ENCODE measurements around the gene C11orf58.

Gene C11orf58

GRCh38 chr11:16780698-16781550, 42.5 kb downstream of the C11orf58 start:
- TF ChIP-seq POU2F2 (IDR thresholded peaks at IDR 0.05; ENCODE audit: low read depth, low read length) (no peak), POLR2A (IDR thresholded peaks at IDR 0.05; ENCODE audit: low read depth, low read length) (no peak), PAX5 (IDR thresholded peaks at IDR 0.05; ENCODE audit: insufficient read depth, low read length, severe bottlenecking) (no peak), POLR2AphosphoS5 (IDR thresholded peaks at IDR 0.05; ENCODE audit: low read depth, low read length) (no peak), SPI1 (IDR thresholded peaks at IDR 0.05; ENCODE audit: low read depth, low read length) (no peak), TAF1 (IDR thresholded peaks at IDR 0.05; ENCODE audit: low read depth, low read length) (no peak)
- DNase-seq (ENCODE audit: insufficient read length, low spot score) (no peak), FAIRE-seq (no peak)

GRCh38 chr11:16781936-16782919, 43.8 kb downstream of the C11orf58 start:
- TF ChIP-seq POLR2AphosphoS5 (IDR thresholded peaks at IDR 0.05; ENCODE audit: low read depth, low read length), result no peak
- no peak for TF ChIP-seq POU2F2 (IDR thresholded peaks at IDR 0.05; ENCODE audit: low read depth, low read length)
- no peak for TF ChIP-seq POLR2A (IDR thresholded peaks at IDR 0.05; ENCODE audit: low read depth, low read length)
- no peak for TF ChIP-seq PAX5 (IDR thresholded peaks at IDR 0.05; ENCODE audit: insufficient read depth, low read length, severe bottlenecking)
- TF ChIP-seq TAF1 (IDR thresholded peaks at IDR 0.05; ENCODE audit: low read depth, low read length), result no peak
- TF ChIP-seq SPI1 (IDR thresholded peaks at IDR 0.05; ENCODE audit: low read depth, low read length), result no peak
- FAIRE-seq (no peak), DNase-seq (ENCODE audit: insufficient read length, low spot score) (no peak)

GRCh38 chr11:16783321-16783801, 44.9 kb downstream of the C11orf58 start:
- DNase-seq (ENCODE audit: insufficient read length, low spot score), result no peak
- TF ChIP-seq POLR2AphosphoS5 (IDR thresholded peaks at IDR 0.05; ENCODE audit: low read depth, low read length), result no peak
- TF ChIP-seq POLR2A (IDR thresholded peaks at IDR 0.05; ENCODE audit: low read depth, low read length), result no peak
- no peak for TF ChIP-seq TAF1 (IDR thresholded peaks at IDR 0.05; ENCODE audit: low read depth, low read length)
- TF ChIP-seq PAX5 (IDR thresholded peaks at IDR 0.05; ENCODE audit: insufficient read depth, low read length, severe bottlenecking), result no peak
- no peak for TF ChIP-seq POU2F2 (IDR thresholded peaks at IDR 0.05; ENCODE audit: low read depth, low read length)
- no peak for TF ChIP-seq SPI1 (IDR thresholded peaks at IDR 0.05; ENCODE audit: low read depth, low read length)
- no peak for FAIRE-seq

GRCh38 chr11:16784097-16784496, 45.6 kb downstream of the C11orf58 start:
- TF ChIP-seq TAF1 (IDR thresholded peaks at IDR 0.05; ENCODE audit: low read depth, low read length) (no peak), POLR2A (IDR thresholded peaks at IDR 0.05; ENCODE audit: low read depth, low read length) (no peak), POLR2AphosphoS5 (IDR thresholded peaks at IDR 0.05; ENCODE audit: low read depth, low read length) (no peak), PAX5 (IDR thresholded peaks at IDR 0.05; ENCODE audit: insufficient read depth, low read length, severe bottlenecking) (no peak), POU2F2 (IDR thresholded peaks at IDR 0.05; ENCODE audit: low read depth, low read length) (no peak), SPI1 (IDR thresholded peaks at IDR 0.05; ENCODE audit: low read depth, low read length) (no peak)

GRCh38 chr11:16784666-16785065, 46.2 kb downstream of the C11orf58 start:
- TF ChIP-seq POLR2A (IDR thresholded peaks at IDR 0.05; ENCODE audit: low read depth, low read length) (no peak), PAX5 (IDR thresholded peaks at IDR 0.05; ENCODE audit: insufficient read depth, low read length, severe bottlenecking) (no peak), POLR2AphosphoS5 (IDR thresholded peaks at IDR 0.05; ENCODE audit: low read depth, low read length) (no peak), TAF1 (IDR thresholded peaks at IDR 0.05; ENCODE audit: low read depth, low read length) (no peak), POU2F2 (IDR thresholded peaks at IDR 0.05; ENCODE audit: low read depth, low read length) (no peak), SPI1 (IDR thresholded peaks at IDR 0.05; ENCODE audit: low read depth, low read length) (no peak)
- DNase-seq (ENCODE audit: insufficient read length, low spot score), result no peak
- no peak for FAIRE-seq

More at GRCh38 chr11:16784097-16784496, 45.6 kb downstream of the C11orf58 start:
- no peak for DNase-seq (ENCODE audit: insufficient read length, low spot score)
- no peak for FAIRE-seq

GRCh38 chr11:16785520-16786128, 47.2 kb downstream of the C11orf58 start:
- DNase-seq (ENCODE audit: insufficient read length, low spot score), result peak; percentile 68
- peak; percentile 41 for FAIRE-seq
- TF ChIP-seq TAF1 (IDR thresholded peaks at IDR 0.05; ENCODE audit: low read depth, low read length) (no peak), POU2F2 (IDR thresholded peaks at IDR 0.05; ENCODE audit: low read depth, low read length) (no peak), SPI1 (IDR thresholded peaks at IDR 0.05; ENCODE audit: low read depth, low read length) (no peak), PAX5 (IDR thresholded peaks at IDR 0.05; ENCODE audit: insufficient read depth, low read length, severe bottlenecking) (no peak), POLR2AphosphoS5 (IDR thresholded peaks at IDR 0.05; ENCODE audit: low read depth, low read length) (no peak), POLR2A (IDR thresholded peaks at IDR 0.05; ENCODE audit: low read depth, low read length) (no peak)

DNA sequence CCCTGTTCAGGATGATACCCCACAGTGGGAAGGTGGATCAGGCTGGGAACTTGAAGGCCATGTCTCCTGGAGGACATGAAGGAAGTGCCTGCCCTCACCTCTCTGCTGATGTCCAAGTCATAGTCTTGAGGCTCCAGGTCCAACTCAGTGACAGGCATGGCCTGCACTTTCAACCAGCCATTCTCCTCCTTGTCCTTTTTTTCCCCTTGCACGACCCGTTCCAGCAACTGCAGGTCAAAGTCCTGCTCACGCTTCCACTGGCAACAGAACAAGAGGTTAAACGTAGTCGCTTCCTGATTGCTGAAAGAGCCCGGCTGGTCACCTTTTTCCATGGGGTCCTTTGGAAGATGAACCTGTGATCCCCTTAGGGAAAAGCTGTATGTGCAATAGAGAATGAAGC, 47.7 kb downstream of the C11orf58 start:
- DNase-seq (ENCODE audit: insufficient read length, low spot score) (no peak), FAIRE-seq (peak; percentile 9)
- no peak for TF ChIP-seq PAX5 (IDR thresholded peaks at IDR 0.05; ENCODE audit: insufficient read depth, low read length, severe bottlenecking)
- no peak for TF ChIP-seq POLR2A (IDR thresholded peaks at IDR 0.05; ENCODE audit: low read depth, low read length)
- TF ChIP-seq TAF1 (IDR thresholded peaks at IDR 0.05; ENCODE audit: low read depth, low read length), result no peak
- no peak for TF ChIP-seq POLR2AphosphoS5 (IDR thresholded peaks at IDR 0.05; ENCODE audit: low read depth, low read length)
- TF ChIP-seq SPI1 (IDR thresholded peaks at IDR 0.05; ENCODE audit: low read depth, low read length), result no peak
- no peak for TF ChIP-seq POU2F2 (IDR thresholded peaks at IDR 0.05; ENCODE audit: low read depth, low read length)

- DNase-seq (ENCODE audit: insufficient read length, low spot score) (no peak), FAIRE-seq (no peak)
- TF ChIP-seq TAF1 (IDR thresholded peaks at IDR 0.05; ENCODE audit: low read depth, low read length), result no peak
- TF ChIP-seq SPI1 (IDR thresholded peaks at IDR 0.05; ENCODE audit: low read depth, low read length), result no peak
- TF ChIP-seq POU2F2 (IDR thresholded peaks at IDR 0.05; ENCODE audit: low read depth, low read length), result no peak
- TF ChIP-seq POLR2A (IDR thresholded peaks at IDR 0.05; ENCODE audit: low read depth, low read length), result no peak
- no peak for TF ChIP-seq PAX5 (IDR thresholded peaks at IDR 0.05; ENCODE audit: insufficient read depth, low read length, severe bottlenecking)
- no peak for TF ChIP-seq POLR2AphosphoS5 (IDR thresholded peaks at IDR 0.05; ENCODE audit: low read depth, low read length)
Measured at GRCh38 chr11:16787035-16787742, 48.7 kb downstream of the C11orf58 start.
